Body of pancreas (tissue), 4 donors: Measurements from ENCODE around the gene ZNF747. TPM values are rescaled to one million over a fixed set of nuclear protein-coding genes. Genes with fewer than 3 reads are reported as not detected.

Source experiments
- ATAC-seq: fragments of 150-250 bp; one replicate; pipeline ENCODE4 v1.9.1; 2016
- DNase-seq, 4 donors: peaks; one replicate each; pipeline ENCODE4 v3.0.0-alpha.2; 2019
- H3K27ac ChIP-seq, 4 donors: fragments of 200-600 bp; sonication (generic); 1 replicate in 3 of 4; 2 replicates in 1 of 4; pipeline versions ENCODE4 v1.5.1 to v1.6.1; 2016 to 2019; ENCODE audit warnings: mild to moderate bottlenecking in 1 of 4, mixed read lengths in 1 of 4, moderate library complexity in 1 of 4
- H3K27me3 ChIP-seq, 2 donors: fragments of 200-600 bp; sonication (generic); one replicate each; pipeline ENCODE4 v1.6.0; 2016; ENCODE audit warnings: mild to moderate bottlenecking in 1 of 2
- H3K36me3 ChIP-seq, 2 donors: fragments of 200-600 bp; sonication (generic); replicated peaks in 1 of 2; 2 replicates each; pipeline ENCODE4 v1.5.1; 2016; ENCODE audit warnings: low read depth in 2 of 2; ENCODE audit not compliant: insufficient read depth in 1 of 2
- H3K4me1 ChIP-seq: fragments of 200-600 bp; sonication (generic); one replicate; pipeline ENCODE4 v1.6.0; 2016
- H3K4me3 ChIP-seq, 2 donors: fragments of 200-600 bp; sonication (generic); 1 replicate in 1 of 2; 2 replicates in 1 of 2; pipeline ENCODE4 v1.5.1; 2016 to 2019
- H3K9me3 ChIP-seq, 3 donors: fragments of 200-600 bp; sonication (generic); 1 replicate in 2 of 3; 2 replicates in 1 of 3; pipeline ENCODE4 v1.5.1; 2016
- CTCF ChIP-seq, 7 experiments: fragments of 450-650 bp in 4 of 7; fragments of 200-600 bp in 3 of 7; sonication (generic) in 3 of 7; IDR thresholded peaks; one replicate each; pipeline ENCODE4 v1.5.1; 2016 to 2019; ENCODE audit warnings: antibody characterized with exemption in 7 of 7
- POLR2A ChIP-seq, 3 donors: fragments of 450-650 bp; IDR thresholded peaks; one replicate each; pipeline ENCODE4 v1.6.1; 2016; ENCODE audit warnings: antibody characterized with exemption in 3 of 3, mild to moderate bottlenecking in 2 of 3
- WGBS, 2 donors: methylation state at CpG; one replicate each; pipeline ENCODE4 v1.1.5; 2017; 5-methylcytosine and 5-hydroxymethylcytosine counted together
- intact Hi-C: fragments of 100-400 bp; cut with DNase I; formaldehyde crosslinking; loops from one replicate; pipeline ENCODE4 v1.15.1; 2023
- total RNA-seq, 2 donors: library from RNA; depleted of rRNA; stranded (reverse); fragments of >200 nt; gene quantifications; one replicate each; pipeline ENCODE4 v1.1.0, GENCODE V29; 2016

Gene ZNF747
- total RNA-seq, 2 donors from 2014 or later = 10.2 to 11.4 TPM

GRCh38 chr16:30510376-30510938 is 24.2 kb downstream of the ZNF747 start:
- ATAC-seq = no peak
- Histone ChIP-seq H3K4me3 (no peak overlapping the region), H3K27ac (no peak overlapping the region), H3K9me3 (no peaks in the 10 kb centered on the region), H3K4me1 (no peaks in the 10 kb centered on the region), H3K36me3 (no peaks in the 10 kb centered on the region), H3K27me3 (no peaks in the 10 kb centered on the region)
- intact Hi-C loops = loop anchor here (5.0 kb wide), 1 partner anchor 53 kb away; no protein-coding TSS in a partner anchor
- DNase-seq = no peak
- 58 to 75% methylated on average over 4 of the region's 4 CpGs for WGBS, 2 donors
- no peak for TF ChIP-seq POLR2A (IDR thresholded peaks at IDR 0.05)
- no peak for TF ChIP-seq CTCF (IDR thresholded peaks at IDR 0.05)

- no peak for ATAC-seq
These were observed 25.4 kb downstream of the ZNF747 start for GRCh38 chr16:30509081-30509765.

GRCh38 chr16:30503403-30504296 is 31.0 kb downstream of the ZNF747 start:
- no peak overlapping the region for H3K27ac ChIP-seq
- H3K36me3 ChIP-seq = no peaks in the 10 kb centered on the region
- DNase-seq (no peak), ATAC-seq (no peak)
- H3K27me3 ChIP-seq = no peaks in the 10 kb centered on the region
- no peak overlapping the region for H3K4me3 ChIP-seq
- TF ChIP-seq POLR2A (IDR thresholded peaks at IDR 0.05) = no peak
- no peak for TF ChIP-seq CTCF (IDR thresholded peaks at IDR 0.05)
- intact Hi-C loops = no loop called here
- 74 to 80% methylated on average over 6 of the region's 6 CpGs for WGBS, 2 donors
- H3K9me3 ChIP-seq = no peaks in the 10 kb centered on the region
- no peaks in the 10 kb centered on the region for H3K4me1 ChIP-seq

More at GRCh38 chr16:30509081-30509765, 25.4 kb downstream of the ZNF747 start:
- DNase-seq = no peak
- Histone ChIP-seq H3K27me3 (no peaks in the 10 kb centered on the region), H3K4me1 (no peaks in the 10 kb centered on the region), H3K27ac (no peak overlapping the region), H3K4me3 (no peak overlapping the region), H3K9me3 (no peaks in the 10 kb centered on the region), H3K36me3 (no peaks in the 10 kb centered on the region)
- intact Hi-C loops = no loop called here
- WGBS, 2 donors = 62 to 63% methylated on average over 4 of the region's 4 CpGs
- TF ChIP-seq POLR2A (IDR thresholded peaks at IDR 0.05) = no peak
- no peak for TF ChIP-seq CTCF (IDR thresholded peaks at IDR 0.05)

GRCh38 chr16:30499284-30499683 is 35.4 kb downstream of the ZNF747 start:
- Histone ChIP-seq H3K4me1 (no peaks in the 10 kb centered on the region), H3K27me3 (no peaks in the 10 kb centered on the region), H3K9me3 (no peaks in the 10 kb centered on the region), H3K36me3 (no peaks in the 10 kb centered on the region), H3K4me3 (no peak overlapping the region), H3K27ac (no peak overlapping the region)
- no peak for TF ChIP-seq CTCF (IDR thresholded peaks at IDR 0.05)
- no peak for TF ChIP-seq POLR2A (IDR thresholded peaks at IDR 0.05)
- WGBS, 2 donors = 76 to 78% methylated on average over 7 to 8 of the region's 8 CpGs
- ATAC-seq (no peak), DNase-seq (no peak)
- intact Hi-C loops = no loop called here
